Psoas muscle (tissue), 8 donors: ENCODE data around the gene GAMT. TPM values are rescaled to one million over a fixed set of nuclear protein-coding genes. Genes with fewer than 3 reads are reported as not detected.

Experiments
- ATAC-seq, 4 donors: fragments of 200-7000 bp; cut with Tn5 transposase; one replicate each; pipeline ENCODE4 v1.9.1; 2020; ENCODE audit warnings: moderate library complexity in 3 of 4, mild to moderate bottlenecking in 2 of 4
- DNase-seq, 2 donors: peaks; one replicate each; pipeline ENCODE4 v3.0.0-alpha.2; 2020
- H3K27ac ChIP-seq: fragments of 200-600 bp; one replicate; pipeline ENCODE4 v1.8.0; 2022
- H3K27me3 ChIP-seq, 3 donors: fragments of 200-600 bp in 1 of 3; one replicate each; pipeline versions ENCODE4 v1.6.1 to v1.8.0; 2013 to 2022; ENCODE audit warnings: low read length in 2 of 3, mild to moderate bottlenecking in 2 of 3, moderate library complexity in 1 of 3; ENCODE audit not compliant: insufficient read depth in 3 of 3
- H3K36me3 ChIP-seq, 2 donors: fragments of 200-600 bp in 1 of 2; one replicate each; pipeline versions ENCODE4 v1.6.1 to v1.8.0; 2013 to 2022; ENCODE audit warnings: low read depth in 1 of 2, mild to moderate bottlenecking in 1 of 2, moderate library complexity in 1 of 2; ENCODE audit not compliant: insufficient read depth in 1 of 2
- H3K4me1 ChIP-seq: fragments of 200-600 bp; one replicate; pipeline ENCODE4 v1.8.0; 2022
- H3K4me3 ChIP-seq: fragments of 200-600 bp; one replicate; pipeline ENCODE4 v1.8.0; 2022; ENCODE audit warnings: mild to moderate bottlenecking
- H3K9me3 ChIP-seq: fragments of 200-600 bp; one replicate; pipeline ENCODE4 v1.8.0; 2022
- WGBS, 3 donors: extraction: QIAGEN DNeasy Blood & Tissue Kit; methylation state at CpG; one replicate each; pipeline versions ENCODE4 v1.1.6 to v1.1.7; 2013; 5-methylcytosine and 5-hydroxymethylcytosine counted together
- intact Hi-C, 2 donors: fragments of 100-400 bp; cut with DNase I; formaldehyde crosslinking; loops; one replicate each; pipeline versions ENCODE4 v1.11.0 to v1.14.2; 2022
- polyA plus RNA-seq, 3 donors: library from polyadenylated mRNA; stranded (reverse); fragments of 200-250 nt; gene quantifications; one replicate each; pipeline ENCODE4 v1.2.3, GENCODE V29; 2013
- total RNA-seq, 4 donors: library from RNA; stranded (reverse); fragmentation: NEBNext Ultra II Directional in 2 of 4; extraction: Animal tissue kit (Norgen Biotek cat#: 25700) in 2 of 4; gene quantifications; one replicate each; pipeline versions ENCODE4 v1.2.1 to v1.2.4, GENCODE V29; 2021 to 2023
- TF ChIP-seq, protein P1 (sequence below): fragments of 200-600 bp; IDR thresholded peaks from one replicate; pipeline ENCODE4 v1.8.0; 2022; ENCODE audit warnings: antibody characterized with exemption
- donor health status: healthy with polysubstance abuse.
- donor health status: DM: no; HTN: no; CAD: no; lungs with moderate emphysema.
- donor health status: Bipolar disorder and iron deficiency.
- donor health status: healthy.
- donor health status: DM: yes; HTN: yes; CAD: no.
- donor health status: DM: no; HTN: no; CAD: no.
- donor health status: DM: no; HTN: no; CAD: no.
- donor health status: DM: yes; HTN: yes; CAD: no.

GAMT gene
- total and polyA plus RNA-seq, 7 donors, result 162 to 464 (median 237) TPM

- no peaks in the 10 kb centered on the region for H3K27me3 ChIP-seq
- 2 to 3% (median 3%) methylated on average over 26 of the region's 26 CpGs for WGBS, 3 donors
- H3K4me3 ChIP-seq, result peak overlapping the region; percentile 99
- H3K36me3 ChIP-seq, result peaks cover 20 to 56% of the 10 kb centered on the region in 2 donors
- H3K27ac ChIP-seq, result peak overlapping the region; percentile 91
- no peaks in the 10 kb centered on the region for H3K9me3 ChIP-seq
- DNase-seq, result no peak
- peak in 1 of 4 donors; percentile 12 for ATAC-seq
- intact Hi-C loops, result no loop called here
- TF ChIP-seq, protein P1, sequence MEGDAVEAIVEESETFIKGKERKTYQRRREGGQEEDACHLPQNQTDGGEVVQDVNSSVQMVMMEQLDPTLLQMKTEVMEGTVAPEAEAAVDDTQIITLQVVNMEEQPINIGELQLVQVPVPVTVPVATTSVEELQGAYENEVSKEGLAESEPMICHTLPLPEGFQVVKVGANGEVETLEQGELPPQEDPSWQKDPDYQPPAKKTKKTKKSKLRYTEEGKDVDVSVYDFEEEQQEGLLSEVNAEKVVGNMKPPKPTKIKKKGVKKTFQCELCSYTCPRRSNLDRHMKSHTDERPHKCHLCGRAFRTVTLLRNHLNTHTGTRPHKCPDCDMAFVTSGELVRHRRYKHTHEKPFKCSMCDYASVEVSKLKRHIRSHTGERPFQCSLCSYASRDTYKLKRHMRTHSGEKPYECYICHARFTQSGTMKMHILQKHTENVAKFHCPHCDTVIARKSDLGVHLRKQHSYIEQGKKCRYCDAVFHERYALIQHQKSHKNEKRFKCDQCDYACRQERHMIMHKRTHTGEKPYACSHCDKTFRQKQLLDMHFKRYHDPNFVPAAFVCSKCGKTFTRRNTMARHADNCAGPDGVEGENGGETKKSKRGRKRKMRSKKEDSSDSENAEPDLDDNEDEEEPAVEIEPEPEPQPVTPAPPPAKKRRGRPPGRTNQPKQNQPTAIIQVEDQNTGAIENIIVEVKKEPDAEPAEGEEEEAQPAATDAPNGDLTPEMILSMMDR, result no peak
- peaks cover 36% of the 10 kb centered on the region for H3K4me1 ChIP-seq
These were observed 37.6 kb upstream of the GAMT start for GRCh38 chr19:1438933-1439354.

GRCh38 chr19:1438035-1438932, 36.9 kb upstream of the GAMT start, which contains the start of gene RPS15:
Gene RPS15 (plus strand): TSS chr19:1438396. CDS start chr19:1438426, 30 bp downstream.
- peaks cover 20 to 63% of the 10 kb centered on the region in 2 donors for H3K36me3 ChIP-seq
- TF ChIP-seq, protein P1, result peak; percentile 91
- DNase-seq (peak; percentile 95 to 98), ATAC-seq (peak; percentile 88 to 94 (median 92))
- peaks cover 36% of the 10 kb centered on the region for H3K4me1 ChIP-seq
- no peaks in the 10 kb centered on the region for H3K9me3 ChIP-seq
- intact Hi-C loops, result no loop called here
- 1% methylated on average over 85 to 100 of the region's 100 CpGs for WGBS, 3 donors
- H3K27me3 ChIP-seq, result no peaks in the 10 kb centered on the region
- peak within 1 kb of the TSS; percentile 99 for H3K4me3 ChIP-seq
- peak within 1 kb of the TSS; percentile 91 for H3K27ac ChIP-seq

- peaks cover 36% of the 10 kb centered on the region for H3K4me1 ChIP-seq
- no peak for ATAC-seq
- TF ChIP-seq, protein P1, result no peak
- no peak for DNase-seq
- no peaks in the 10 kb centered on the region for H3K9me3 ChIP-seq
- peak overlapping the region; percentile 99 for H3K4me3 ChIP-seq
- peaks cover 20 to 65% of the 10 kb centered on the region in 2 donors for H3K36me3 ChIP-seq
- no peaks in the 10 kb centered on the region for H3K27me3 ChIP-seq
- WGBS, 3 donors, result 44 to 53% (median 51%) methylated on average over 8 of the region's 8 CpGs
- H3K27ac ChIP-seq, result peak overlapping the region; percentile 91
- intact Hi-C loops, result no loop called here
These were observed 36.3 kb upstream of the GAMT start for GRCh38 chr19:1437609-1438008.

GRCh38 chr19:1435378-1435989, 34.1 kb upstream of the GAMT start:
- ATAC-seq (no peak), DNase-seq (no peak)
- TF ChIP-seq, protein P1, result no peak
- no peak overlapping the region for H3K4me3 ChIP-seq
- intact Hi-C loops, result no loop called here
- peaks cover 34% of the 10 kb centered on the region for H3K4me1 ChIP-seq
- H3K27ac ChIP-seq, result peak overlapping the region; percentile 4
- no peaks in the 10 kb centered on the region for H3K9me3 ChIP-seq
- peaks cover 5 to 65% of the 10 kb centered on the region in 2 donors for H3K36me3 ChIP-seq
- no peaks in the 10 kb centered on the region for H3K27me3 ChIP-seq
- 81 to 87% (median 86%) methylated on average over 21 of the region's 21 CpGs for WGBS, 3 donors
